Neuronal stem cell (in vitro differentiated cells): ENCODE measurements around the gene TERC.

ENCODE experiments used
- DNase-seq: peaks from one replicate; pipeline ENCODE4 v3.0.0-alpha.2; 2013; ENCODE audit warnings: low spot score
- H2AFZ ChIP-seq: one replicate; pipeline ENCODE4 v1.6.1; 2013; ENCODE audit warnings: mild to moderate bottlenecking, low read length, inconsistent platforms
- H2AK5ac ChIP-seq: 2 replicates; pipeline ENCODE4 v1.6.1; 2013; ENCODE audit warnings: low read depth, mild to moderate bottlenecking, inconsistent platforms, low read length, moderate library complexity, mixed read lengths
- H2BK120ac ChIP-seq: 2 replicates; pipeline ENCODE4 v1.6.1; 2013; ENCODE audit warnings: low read depth, mild to moderate bottlenecking, inconsistent platforms, low read length, moderate library complexity, mixed read lengths
- H2BK12ac ChIP-seq: one replicate; pipeline ENCODE4 v1.6.1; 2013; ENCODE audit warnings: low read length, inconsistent platforms
- H2BK15ac ChIP-seq: 2 replicates; pipeline ENCODE4 v1.6.1; 2013; ENCODE audit warnings: mild to moderate bottlenecking, low read length, inconsistent platforms, mixed read lengths
- H2BK5ac ChIP-seq: one replicate; pipeline ENCODE4 v1.6.1; 2013; ENCODE audit warnings: inconsistent platforms, mild to moderate bottlenecking, low read length, moderate library complexity
- H3K14ac ChIP-seq: one replicate; pipeline ENCODE4 v1.6.1; 2013; ENCODE audit warnings: low read length, inconsistent platforms
- H3K18ac ChIP-seq: 2 replicates; pipeline ENCODE4 v1.6.1; 2013; ENCODE audit warnings: low read length, inconsistent platforms
- H3K23ac ChIP-seq: 2 replicates; pipeline ENCODE4 v1.6.1; 2013; ENCODE audit warnings: low read depth, mild to moderate bottlenecking, mixed read lengths, low read length, inconsistent platforms; ENCODE audit not compliant: poor library complexity
- H3K27ac ChIP-seq: replicated peaks from 3 replicates; pipeline ENCODE4 v1.5.1; 2013; ENCODE audit warnings: low read length, inconsistent platforms
- H3K27me3 ChIP-seq, 3 experiments: 2 replicates each; pipeline ENCODE4 v1.6.1; 2013; ENCODE audit warnings: low read length in 3 of 3, mild to moderate bottlenecking in 2 of 3, inconsistent platforms in 1 of 3, low read depth in 1 of 3, mixed read lengths in 1 of 3, moderate library complexity in 1 of 3; ENCODE audit not compliant: control insufficient read depth in 3 of 3, insufficient read depth in 3 of 3
- H3K36me3 ChIP-seq, 2 donors: replicated peaks in 1 of 2; 2 replicates each; pipeline ENCODE4 v1.6.1; 2013; ENCODE audit warnings: low read length in 2 of 2; ENCODE audit not compliant: control insufficient read depth in 2 of 2, insufficient read depth in 2 of 2
- H3K4ac ChIP-seq: 2 replicates; pipeline ENCODE4 v1.6.1; 2013; ENCODE audit warnings: inconsistent platforms, mild to moderate bottlenecking, low read length, moderate library complexity
- H3K4me1 ChIP-seq, 2 donors: 1 replicate in 1 of 2; 2 replicates in 1 of 2; pipeline ENCODE4 v1.6.1; 2013; ENCODE audit warnings: low read length in 2 of 2, low read depth in 1 of 2; ENCODE audit not compliant: control insufficient read depth in 2 of 2, insufficient read depth in 1 of 2
- H3K4me2 ChIP-seq: one replicate; pipeline ENCODE4 v1.6.1; 2013; ENCODE audit warnings: mild to moderate bottlenecking, low read length, inconsistent platforms; ENCODE audit not compliant: insufficient read depth, poor library complexity, severe bottlenecking
- H3K4me3 ChIP-seq, 2 donors: 2 replicates each; pipeline ENCODE4 v1.5.1; 2013; ENCODE audit warnings: low read length in 2 of 2, mild to moderate bottlenecking in 2 of 2, inconsistent platforms in 1 of 2, moderate library complexity in 1 of 2
- H3K79me1 ChIP-seq: one replicate; pipeline ENCODE4 v1.6.1; 2013; ENCODE audit warnings: low read depth, mild to moderate bottlenecking, inconsistent platforms, low read length, moderate library complexity
- H3K9ac ChIP-seq: one replicate; pipeline ENCODE4 v1.6.1; 2013; ENCODE audit warnings: mild to moderate bottlenecking, low read depth, low read length, inconsistent platforms; ENCODE audit not compliant: poor library complexity
- H3K9me3 ChIP-seq, 2 donors: replicated peaks in 1 of 2; 2 replicates each; pipeline versions ENCODE3 to v1.6.1; 2013; ENCODE audit warnings: low read length in 2 of 2, mild to moderate bottlenecking in 2 of 2, inconsistent platforms in 1 of 2, low read depth in 1 of 2, mixed read lengths in 1 of 2, moderate library complexity in 1 of 2; ENCODE audit not compliant: control insufficient read depth in 2 of 2, insufficient read depth in 1 of 2
- H4K8ac ChIP-seq: one replicate; pipeline ENCODE4 v1.6.1; 2013; ENCODE audit warnings: low read depth, mild to moderate bottlenecking, inconsistent platforms, low read length, moderate library complexity
- H4K91ac ChIP-seq: one replicate; pipeline ENCODE4 v1.6.1; 2013; ENCODE audit warnings: low read length, low read depth, mild to moderate bottlenecking, inconsistent platforms; ENCODE audit not compliant: poor library complexity
- WGBS, 2 donors: extraction: QIAGEN DNeasy Blood & Tissue Kit; methylation state at CpG; one replicate each; pipeline ENCODE4 v1.1.7; 2013; ENCODE audit warnings: missing lambda C conversion rate in 2 of 2, mixed read lengths in 1 of 2; ENCODE audit not compliant: insufficient read length in 2 of 2, insufficient replicate concordance in 1 of 2; ENCODE audit errors: extremely low coverage in 2 of 2; 5-methylcytosine and 5-hydroxymethylcytosine counted together

The TERC gene

DNA sequence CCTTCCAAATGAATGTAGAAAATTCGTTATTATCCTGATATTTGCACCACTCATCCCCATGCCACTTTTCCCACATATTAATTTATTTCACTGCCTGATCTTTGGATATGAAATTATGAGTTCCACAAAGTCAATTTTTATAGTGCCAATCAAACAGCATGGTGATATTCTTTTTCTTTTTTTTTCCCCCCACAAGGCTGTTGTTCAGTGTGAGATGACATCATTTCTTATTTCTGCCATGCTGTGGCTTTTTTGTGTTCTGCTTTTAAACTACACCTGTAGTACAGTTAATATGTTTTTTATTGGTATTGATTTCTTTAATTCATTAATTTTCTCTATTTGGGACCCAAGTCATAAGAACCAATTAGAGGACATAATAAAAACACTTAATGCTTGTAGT is 22.9 kb upstream of the TERC start:
- Histone ChIP-seq H3K79me1 (no peaks in the 10 kb centered on the region), H3K4ac (no peak overlapping the region), H3K27ac (no peak overlapping the region), H2BK15ac (no peak overlapping the region), H2AFZ (no peak overlapping the region), H3K23ac (no peak overlapping the region), H3K36me3 (peaks cover 3 to 76% of the 10 kb centered on the region in 2 donors), H3K14ac (no peak overlapping the region), H3K4me2 (no peak overlapping the region), H4K91ac (no peak overlapping the region), H2BK5ac (no peak overlapping the region), H3K9ac (no peak overlapping the region), H3K27me3 (no peaks in the 10 kb centered on the region), H2BK120ac (no peak overlapping the region), H3K4me1 (no peaks in the 10 kb centered on the region), H2BK12ac (no peak overlapping the region), H3K18ac (no peak overlapping the region), H3K4me3 (no peak overlapping the region), H4K8ac (no peak overlapping the region), H3K9me3 (no peaks in the 10 kb centered on the region), H2AK5ac (no peak overlapping the region)
- WGBS, 2 donors, result no CpG with 5 or more reads among the region's 1 CpG
- no peak for DNase-seq

DNA sequence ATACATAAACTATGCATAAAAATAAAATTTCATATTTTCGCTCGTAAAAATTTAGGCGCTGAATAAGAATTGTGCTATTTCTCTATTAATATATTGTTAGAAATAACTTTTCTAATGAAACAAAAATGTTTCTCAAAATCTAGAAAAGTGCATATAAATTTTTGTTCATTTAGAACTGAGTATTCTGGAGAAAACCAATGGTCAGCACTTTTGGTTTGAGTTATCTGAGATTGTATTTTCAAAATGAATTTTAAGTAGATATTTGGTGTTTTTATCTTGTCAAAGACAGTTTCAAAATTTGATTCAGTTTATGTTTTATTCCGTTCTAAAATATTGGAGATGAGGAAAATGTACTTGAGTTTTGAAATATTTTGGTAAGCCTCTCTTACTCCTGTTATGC is 22.3 kb upstream of the TERC start:
- Histone ChIP-seq H3K4me3 (no peak overlapping the region), H4K91ac (no peak overlapping the region), H2BK5ac (no peak overlapping the region), H2AFZ (no peak overlapping the region), H3K23ac (no peak overlapping the region), H3K27ac (no peak overlapping the region), H3K4me1 (no peaks in the 10 kb centered on the region), H3K27me3 (no peaks in the 10 kb centered on the region), H3K36me3 (peaks cover 4 to 81% of the 10 kb centered on the region in 2 donors), H3K79me1 (no peaks in the 10 kb centered on the region), H2BK12ac (no peak overlapping the region), H3K9me3 (no peaks in the 10 kb centered on the region), H2BK15ac (no peak overlapping the region), H3K4me2 (no peak overlapping the region), H3K4ac (no peak overlapping the region), H2AK5ac (no peak overlapping the region), H3K14ac (no peak overlapping the region), H2BK120ac (no peak overlapping the region), H4K8ac (no peak overlapping the region), H3K9ac (no peak overlapping the region), H3K18ac (no peak overlapping the region)
- DNase-seq, result no peak
- no CpG with 5 or more reads among the region's 4 CpGs for WGBS, 2 donors

DNA sequence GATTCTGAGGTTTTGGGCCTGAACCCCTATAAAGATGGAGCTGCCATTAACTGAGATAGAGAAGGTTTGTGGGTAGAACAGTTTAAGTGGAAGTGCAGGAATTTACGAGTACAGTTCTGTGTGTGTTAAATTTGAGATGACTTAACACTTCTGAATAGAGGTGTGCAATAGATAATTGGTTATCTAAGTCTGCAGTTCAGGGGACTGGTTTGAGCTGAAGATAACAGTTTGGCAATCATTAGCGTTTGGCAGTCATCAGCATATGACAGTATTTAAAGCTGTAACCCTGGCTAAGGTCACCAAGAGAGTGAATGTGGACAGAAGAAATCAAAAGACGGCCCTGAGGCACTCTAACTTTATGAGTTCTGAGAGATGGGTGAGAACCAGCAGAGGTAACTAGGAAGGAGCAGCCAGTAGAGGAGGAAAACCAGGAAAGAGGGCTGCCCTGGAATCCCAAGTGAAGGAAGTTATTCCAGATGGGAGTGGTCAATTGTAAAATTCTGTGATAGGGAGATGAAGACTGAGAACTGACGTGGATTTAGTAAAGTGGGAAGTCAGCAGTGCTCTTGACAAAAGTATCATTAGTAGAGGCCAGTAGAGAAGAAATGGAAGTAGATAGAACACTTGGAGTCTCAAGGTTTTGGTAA is 16.5 kb upstream of the TERC start:
- H2BK12ac ChIP-seq, result no peak overlapping the region
- no peaks in the 10 kb centered on the region for H3K9me3 ChIP-seq
- H3K4me1 ChIP-seq, result no peaks in the 10 kb centered on the region
- H3K27me3 ChIP-seq, result no peaks in the 10 kb centered on the region
- H3K4ac ChIP-seq, result no peak overlapping the region
- H4K91ac ChIP-seq, result no peak overlapping the region
- no peak overlapping the region for H2BK15ac ChIP-seq
- H3K9ac ChIP-seq, result no peak overlapping the region
- DNase-seq, result no peak
- no peak overlapping the region for H2AK5ac ChIP-seq
- no peak overlapping the region for H2AFZ ChIP-seq
- no peak overlapping the region for H2BK120ac ChIP-seq
- H3K4me3 ChIP-seq, result no peak overlapping the region
- H3K79me1 ChIP-seq, result peaks cover 2% of the 10 kb centered on the region
- no CpG with 5 or more reads among the region's 4 CpGs for whole genome bisulfite sequencing, 2 donors
- peaks cover 24 to 97% of the 10 kb centered on the region in 2 donors for H3K36me3 ChIP-seq
- H2BK5ac ChIP-seq, result no peak overlapping the region
- no peak overlapping the region for H3K27ac ChIP-seq
- no peak overlapping the region for H3K4me2 ChIP-seq
- no peak overlapping the region for H3K14ac ChIP-seq
- H3K23ac ChIP-seq, result no peak overlapping the region
- no peak overlapping the region for H3K18ac ChIP-seq
- H4K8ac ChIP-seq, result no peak overlapping the region

DNA sequence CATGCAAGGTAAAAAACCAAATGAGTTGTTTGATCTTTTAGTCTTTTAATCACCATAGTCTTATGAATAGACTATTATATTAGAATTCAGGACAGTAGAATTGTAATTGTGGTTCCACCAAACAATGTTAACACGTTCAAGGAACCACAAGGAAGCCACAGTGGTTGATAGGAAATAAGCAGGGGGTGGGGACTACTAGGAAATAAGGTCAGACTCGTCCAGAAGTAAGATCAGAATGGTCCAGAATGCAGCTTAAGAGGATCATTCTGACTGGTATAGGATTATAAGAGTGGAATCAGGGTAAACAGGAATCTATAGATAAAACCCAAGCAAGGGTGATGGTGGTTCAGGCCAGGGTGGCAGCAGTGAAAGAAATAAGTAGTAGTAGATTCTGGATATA is 15.9 kb upstream of the TERC start:
- Histone ChIP-seq H3K4me3 (no peak overlapping the region), H3K23ac (no peak overlapping the region), H2AK5ac (no peak overlapping the region), H2BK5ac (no peak overlapping the region), H3K4me2 (no peak overlapping the region), H2BK120ac (no peak overlapping the region), H3K4ac (no peak overlapping the region), H3K14ac (no peak overlapping the region), H3K18ac (no peak overlapping the region), H3K9ac (no peak overlapping the region), H3K9me3 (no peaks in the 10 kb centered on the region), H2BK15ac (no peak overlapping the region), H4K91ac (no peak overlapping the region), H3K27me3 (no peaks in the 10 kb centered on the region), H4K8ac (no peak overlapping the region), H3K4me1 (no peaks in the 10 kb centered on the region), H2AFZ (no peak overlapping the region), H3K27ac (no peak overlapping the region), H2BK12ac (no peak overlapping the region), H3K79me1 (peaks cover 2% of the 10 kb centered on the region), H3K36me3 (peaks cover 23 to 97% of the 10 kb centered on the region in 2 donors)
- no CpG with 5 or more reads among the region's 2 CpGs for WGBS, 2 donors
- no peak for DNase-seq
